Measurements from ENCODE around the gene CNTN4. TPM values are rescaled to one million over a fixed set of nuclear protein-coding genes. Genes with fewer than 3 reads are reported as not detected.

CNTN4 gene
- total and polyA plus RNA-seq, 2 of the 8 experiments (the other 6 are each of a cell fraction or from before 2014, with no cell fraction given) = 0.41 to 2.2 TPM

DNA sequence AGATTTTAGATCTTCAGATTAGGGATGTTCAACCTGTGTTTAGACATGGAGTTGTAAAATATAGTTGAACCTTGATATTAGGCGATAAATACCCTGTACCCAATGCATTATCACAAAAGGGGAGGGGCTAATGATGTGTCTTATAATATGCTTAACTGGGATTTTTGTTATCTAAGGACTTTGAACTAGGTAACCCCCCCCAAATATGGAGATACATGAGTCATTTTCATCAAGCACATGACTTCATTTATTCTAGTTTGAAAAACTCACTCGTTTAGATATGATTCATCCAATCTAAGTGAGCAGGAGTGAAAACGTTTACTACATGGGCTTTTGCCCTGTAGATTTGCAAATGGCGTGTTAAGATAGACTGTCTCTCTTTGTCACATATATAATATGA is 799.2 kb downstream of the CNTN4 start:
- Histone ChIP-seq H2BK5ac (ENCODE audit: low read depth, low read length) (no peak overlapping the region), H4K5ac (ENCODE audit: insufficient read length, low read depth, low read length) (no peak overlapping the region), H2BK20ac (ENCODE audit: low read length) (no peak overlapping the region), H4K20me1 (replicated peaks in 1 of 2; ENCODE audit: control insufficient read depth in 1 of 2, insufficient read depth in 2 of 2, low read length in 2 of 2) (no peaks in the 10 kb centered on the region), H2AFZ (ENCODE audit: low read length) (no peak overlapping the region), H3K23me2 (ENCODE audit: low read depth, low read length) (no peaks in the 10 kb centered on the region), H3K4me1 (replicated peaks in 1 of 4; ENCODE audit: control insufficient read depth in 3 of 4, insufficient read depth in 4 of 4, low read length in 3 of 4) (peaks cover 0 to 10% (median 8%) of the 10 kb centered on the region in 4 experiments; a peak in 3 of 7 replicates), H4K91ac (replicated peaks; ENCODE audit: insufficient read length, low read length) (no peak overlapping the region), H2BK120ac (replicated peaks; ENCODE audit: low read depth, low read length) (no peak overlapping the region), H2AK5ac (ENCODE audit: low read depth, low read length) (no peak overlapping the region), H2BK12ac (ENCODE audit: low read depth, low read length) (no peak overlapping the region), H3K23ac (ENCODE audit: insufficient read length) (no peak overlapping the region), H2BK15ac (ENCODE audit: low read length) (no peak overlapping the region), H3K9ac (replicated peaks in 1 of 4; ENCODE audit: extremely low read depth in 1 of 4, low read depth in 3 of 4, low read length in 3 of 4) (no peak overlapping the region), H3K14ac (ENCODE audit: insufficient read length) (no peak overlapping the region), H3K79me2 (ENCODE audit: control insufficient read depth in 1 of 2, insufficient read depth in 2 of 2, low read length in 2 of 2) (no peaks in the 10 kb centered on the region), H3K4ac (replicated peaks; ENCODE audit: insufficient read length, low read depth, low read length) (no peak overlapping the region), H3K56ac (replicated peaks; ENCODE audit: insufficient read length, low read depth, low read length) (no peak overlapping the region), H3K4me3 (ENCODE audit: extremely low read depth in 1 of 4, insufficient read depth in 2 of 4, low read depth in 3 of 4, low read length in 4 of 4) (no peak overlapping the region), H3K79me1 (ENCODE audit: low read depth, low read length) (no peaks in the 10 kb centered on the region), H3K36me3 (ENCODE audit: control insufficient read depth in 2 of 4, insufficient read depth in 4 of 4, low read length in 3 of 4) (no peaks in the 10 kb centered on the region), H3K27ac (ENCODE audit: low read depth, low read length) (no peak overlapping the region), H3K9me3 (ENCODE audit: insufficient read depth in 2 of 2, low read depth in 1 of 2, low read length in 1 of 2) (no peaks in the 10 kb centered on the region), H4K8ac (ENCODE audit: extremely low read depth, insufficient read depth, low read length) (no peak overlapping the region), H3K27me3 (replicated peaks in 1 of 4; ENCODE audit: control insufficient read depth in 3 of 4, extremely low read depth in 1 of 4, insufficient read depth in 3 of 4, low read length in 3 of 4) (no peaks in the 10 kb centered on the region), H3K4me2 (ENCODE audit: insufficient read depth in 1 of 2, low read depth in 2 of 2, low read length in 2 of 2) (no peak overlapping the region), H3K18ac (ENCODE audit: extremely low read depth, low read length) (no peak overlapping the region)
- ChIA-PET CTCF (ENCODE audit: partially characterized antibody) (interaction anchor here (1.5 kb wide), 1 partner anchor 173 kb away, joined by 3 read pairs; no protein-coding TSS in a partner anchor), POLR2A (ENCODE audit: partially characterized antibody) (no interaction called here)
- 86% methylated on average over 4 of the region's 4 CpGs; no CpG with 5 or more reads in 1 of the 2 experiments for WGBS, 2 experiments (ENCODE audit: extremely low coverage in 1 of 2, insufficient coverage in 1 of 2, insufficient read length in 1 of 2, insufficient replicate concordance in 2 of 2, low coverage in 1 of 2, low lambda C conversion rate in 2 of 2, missing lambda C conversion rate in 1 of 2)
- no peak for FAIRE-seq
- DNase-seq (ENCODE audit: low read depth in 1 of 2, low spot score in 2 of 2) = no peak
- no peak for TF ChIP-seq SIN3A (conservative IDR thresholded peaks at IDR 0.05 in 1 of 2, IDR thresholded peaks at IDR 0.05 in 1 of 2; ENCODE audit: low read depth in 1 of 2, low read length in 2 of 2)
- TF ChIP-seq, protein P1, sequence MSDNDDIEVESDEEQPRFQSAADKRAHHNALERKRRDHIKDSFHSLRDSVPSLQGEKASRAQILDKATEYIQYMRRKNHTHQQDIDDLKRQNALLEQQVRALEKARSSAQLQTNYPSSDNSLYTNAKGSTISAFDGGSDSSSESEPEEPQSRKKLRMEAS (IDR thresholded peaks at IDR 0.05) = no peak
- no peak for TF ChIP-seq TAF1 (IDR thresholded peaks at IDR 0.05; ENCODE audit: low read depth, low read length)
- TF ChIP-seq BCL11A (IDR thresholded peaks at IDR 0.05; ENCODE audit: low read depth in 2 of 2, low read length in 2 of 2) = no peak
- TF ChIP-seq, protein P2, sequence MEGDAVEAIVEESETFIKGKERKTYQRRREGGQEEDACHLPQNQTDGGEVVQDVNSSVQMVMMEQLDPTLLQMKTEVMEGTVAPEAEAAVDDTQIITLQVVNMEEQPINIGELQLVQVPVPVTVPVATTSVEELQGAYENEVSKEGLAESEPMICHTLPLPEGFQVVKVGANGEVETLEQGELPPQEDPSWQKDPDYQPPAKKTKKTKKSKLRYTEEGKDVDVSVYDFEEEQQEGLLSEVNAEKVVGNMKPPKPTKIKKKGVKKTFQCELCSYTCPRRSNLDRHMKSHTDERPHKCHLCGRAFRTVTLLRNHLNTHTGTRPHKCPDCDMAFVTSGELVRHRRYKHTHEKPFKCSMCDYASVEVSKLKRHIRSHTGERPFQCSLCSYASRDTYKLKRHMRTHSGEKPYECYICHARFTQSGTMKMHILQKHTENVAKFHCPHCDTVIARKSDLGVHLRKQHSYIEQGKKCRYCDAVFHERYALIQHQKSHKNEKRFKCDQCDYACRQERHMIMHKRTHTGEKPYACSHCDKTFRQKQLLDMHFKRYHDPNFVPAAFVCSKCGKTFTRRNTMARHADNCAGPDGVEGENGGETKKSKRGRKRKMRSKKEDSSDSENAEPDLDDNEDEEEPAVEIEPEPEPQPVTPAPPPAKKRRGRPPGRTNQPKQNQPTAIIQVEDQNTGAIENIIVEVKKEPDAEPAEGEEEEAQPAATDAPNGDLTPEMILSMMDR (IDR thresholded peaks at IDR 0.05; ENCODE audit: control extremely low read depth in 1 of 3, insufficient read depth in 1 of 3, low read depth in 1 of 3, low read length in 3 of 3) = no peak
- TF ChIP-seq, protein P3, sequence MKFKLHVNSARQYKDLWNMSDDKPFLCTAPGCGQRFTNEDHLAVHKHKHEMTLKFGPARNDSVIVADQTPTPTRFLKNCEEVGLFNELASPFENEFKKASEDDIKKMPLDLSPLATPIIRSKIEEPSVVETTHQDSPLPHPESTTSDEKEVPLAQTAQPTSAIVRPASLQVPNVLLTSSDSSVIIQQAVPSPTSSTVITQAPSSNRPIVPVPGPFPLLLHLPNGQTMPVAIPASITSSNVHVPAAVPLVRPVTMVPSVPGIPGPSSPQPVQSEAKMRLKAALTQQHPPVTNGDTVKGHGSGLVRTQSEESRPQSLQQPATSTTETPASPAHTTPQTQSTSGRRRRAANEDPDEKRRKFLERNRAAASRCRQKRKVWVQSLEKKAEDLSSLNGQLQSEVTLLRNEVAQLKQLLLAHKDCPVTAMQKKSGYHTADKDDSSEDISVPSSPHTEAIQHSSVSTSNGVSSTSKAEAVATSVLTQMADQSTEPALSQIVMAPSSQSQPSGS (IDR thresholded peaks at IDR 0.05; ENCODE audit: low read length) = no peak
- TF ChIP-seq ZNF274 (IDR thresholded peaks at IDR 0.05; ENCODE audit: borderline replicate concordance, extremely low read depth, low read length) = no peak
- no peak for TF ChIP-seq CHD2 (IDR thresholded peaks at IDR 0.05; ENCODE audit: low read length)
- no peak for TF ChIP-seq YY1 (IDR thresholded peaks at IDR 0.05; ENCODE audit: low read depth, low read length)
- TF ChIP-seq CBX5 (IDR thresholded peaks at IDR 0.05; ENCODE audit: low read depth, low read length) = no peak
